ENCODE results near the gene ZNF324.

DNA sequence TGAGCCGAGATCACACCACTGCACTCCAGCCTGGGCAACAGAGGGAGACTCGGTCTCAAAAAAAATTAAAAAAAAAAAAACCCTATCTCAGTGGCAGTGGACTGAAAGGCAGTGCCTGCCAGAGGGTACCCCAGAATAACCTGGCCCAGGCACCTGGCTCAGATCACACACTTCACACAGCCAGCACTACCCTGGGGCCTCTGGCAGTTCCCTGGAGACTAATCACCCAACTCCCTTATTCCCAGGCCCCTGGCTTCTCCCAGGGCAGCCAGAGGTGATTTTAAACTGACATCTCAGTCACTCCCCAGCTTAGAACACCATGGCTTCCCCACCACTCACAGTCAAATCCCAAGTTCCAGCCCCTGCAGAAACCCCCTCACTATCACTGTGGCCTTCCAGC is 48.4 kb downstream of the ZNF324 start:
- TF ChIP-seq, protein P1, sequence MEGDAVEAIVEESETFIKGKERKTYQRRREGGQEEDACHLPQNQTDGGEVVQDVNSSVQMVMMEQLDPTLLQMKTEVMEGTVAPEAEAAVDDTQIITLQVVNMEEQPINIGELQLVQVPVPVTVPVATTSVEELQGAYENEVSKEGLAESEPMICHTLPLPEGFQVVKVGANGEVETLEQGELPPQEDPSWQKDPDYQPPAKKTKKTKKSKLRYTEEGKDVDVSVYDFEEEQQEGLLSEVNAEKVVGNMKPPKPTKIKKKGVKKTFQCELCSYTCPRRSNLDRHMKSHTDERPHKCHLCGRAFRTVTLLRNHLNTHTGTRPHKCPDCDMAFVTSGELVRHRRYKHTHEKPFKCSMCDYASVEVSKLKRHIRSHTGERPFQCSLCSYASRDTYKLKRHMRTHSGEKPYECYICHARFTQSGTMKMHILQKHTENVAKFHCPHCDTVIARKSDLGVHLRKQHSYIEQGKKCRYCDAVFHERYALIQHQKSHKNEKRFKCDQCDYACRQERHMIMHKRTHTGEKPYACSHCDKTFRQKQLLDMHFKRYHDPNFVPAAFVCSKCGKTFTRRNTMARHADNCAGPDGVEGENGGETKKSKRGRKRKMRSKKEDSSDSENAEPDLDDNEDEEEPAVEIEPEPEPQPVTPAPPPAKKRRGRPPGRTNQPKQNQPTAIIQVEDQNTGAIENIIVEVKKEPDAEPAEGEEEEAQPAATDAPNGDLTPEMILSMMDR (IDR thresholded peaks at IDR 0.05), result no peak
- TF ChIP-seq EP300 (IDR thresholded peaks at IDR 0.05), result no peak
- no peak for TF ChIP-seq POLR2A (IDR thresholded peaks at IDR 0.05)
- TF ChIP-seq POLR2AphosphoS5 (IDR thresholded peaks at IDR 0.05), result no peak
